C1 segment of cervical spinal cord (tissue), 14 donors: Measurements from ENCODE around the gene FAM117A.
"Not testable (repeated sequence)": the region's sequence is repeated elsewhere in the genome, so short reads cannot be mapped to it uniquely, and the experiment has no call there.

Experiments
- DNase-seq, 14 donors: peaks; one replicate each; lab custom pipeline; 2025; lab: John Stamatoyannopoulos, UW

Gene FAM117A

DNA sequence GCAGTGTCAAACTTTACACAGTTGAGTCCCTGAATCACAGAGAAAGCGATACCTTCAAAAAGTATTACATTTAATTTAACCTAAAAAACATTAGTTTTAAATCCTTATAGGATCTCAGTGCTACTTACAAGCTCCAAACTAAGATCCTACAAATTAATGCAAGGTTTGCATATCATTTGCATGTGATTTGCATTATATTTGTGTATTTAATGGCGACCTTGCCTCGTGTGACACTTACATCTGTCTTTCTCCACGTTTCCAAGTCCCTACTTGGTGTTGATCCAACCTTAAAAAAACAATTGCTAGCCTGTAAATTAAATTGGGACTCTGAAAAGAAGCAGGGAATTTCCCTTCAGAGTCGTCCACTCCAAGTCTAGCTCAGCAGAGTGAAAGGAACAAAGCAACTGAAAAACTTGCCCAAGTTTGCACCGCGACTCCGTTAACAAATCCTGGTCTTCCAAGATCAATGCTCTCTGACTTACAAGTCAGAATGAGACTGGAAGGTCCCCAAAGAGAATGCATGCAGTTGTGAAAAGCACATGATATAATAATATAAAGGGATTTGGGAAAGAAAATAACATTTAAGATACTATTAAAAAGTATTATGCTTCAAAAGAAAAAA lies 739 bp upstream of the FAM117A start:
- no peak for DNase-seq

DNA sequence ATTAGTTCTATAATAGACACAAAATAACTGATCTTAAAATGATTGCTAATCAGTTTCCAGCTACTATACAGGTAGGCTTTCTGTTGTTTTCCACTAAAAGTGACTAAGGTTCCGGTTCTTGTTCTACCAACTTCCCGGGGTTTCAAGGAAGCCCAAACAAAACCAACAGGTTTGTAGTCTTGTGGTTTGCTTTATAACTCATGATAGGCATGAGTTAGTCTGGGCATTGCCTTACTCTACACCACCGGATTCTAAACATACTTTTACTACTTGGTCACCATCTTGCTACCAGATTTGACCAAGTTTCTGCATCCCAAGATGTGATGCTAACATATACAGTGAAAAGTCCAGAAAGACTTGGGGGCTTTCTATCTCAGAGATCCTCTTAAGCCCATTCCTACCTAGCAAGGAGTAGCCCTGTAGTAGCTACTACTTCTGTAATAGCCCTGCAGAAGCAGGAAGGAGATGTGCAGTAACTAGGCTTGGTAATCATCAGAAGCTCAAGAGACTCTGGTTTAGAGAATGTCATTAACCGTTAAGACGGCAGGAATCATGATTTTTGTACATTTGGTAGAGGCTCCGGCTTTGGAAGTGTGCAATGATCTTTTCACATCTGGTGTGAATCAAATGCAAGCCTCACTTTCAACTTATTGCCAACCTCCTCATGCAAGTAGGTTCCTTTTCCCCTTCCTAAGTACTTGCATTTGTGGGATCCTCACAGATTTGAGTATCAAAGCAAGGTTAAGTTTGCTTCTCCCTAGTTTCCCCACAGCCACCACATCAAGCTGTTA lies 1.6 kb downstream of the FAM117A start:
- DNase-seq: no peak

DNA sequence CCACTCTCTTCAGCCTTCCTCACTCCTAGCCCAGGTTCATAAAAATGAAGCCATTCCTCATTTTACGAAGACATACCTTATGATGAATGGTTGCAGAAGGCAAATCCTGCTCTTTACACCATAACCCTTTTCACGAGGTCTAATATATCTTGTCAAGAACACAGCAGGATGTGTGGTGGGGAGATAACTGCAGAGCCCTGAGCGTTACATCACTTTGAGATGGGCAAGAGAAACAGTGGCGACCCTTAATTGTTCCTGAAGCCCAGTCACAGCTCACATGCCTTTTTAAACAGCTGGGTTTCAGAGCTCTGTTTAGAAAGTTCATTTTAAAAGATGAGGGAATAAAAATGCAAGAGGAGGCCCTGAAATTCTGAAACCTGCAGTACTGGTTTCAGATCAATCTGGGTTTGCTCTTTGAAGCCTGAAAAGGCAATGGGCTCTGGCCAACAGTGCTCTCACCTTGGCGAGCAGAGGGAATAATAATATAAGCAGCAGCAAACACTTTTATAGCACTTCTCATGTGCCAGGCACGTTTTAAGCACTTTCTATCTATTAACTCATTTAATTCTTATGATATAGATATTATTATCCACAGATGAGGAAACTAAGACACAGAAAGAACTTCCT lies 2.9 kb downstream of the FAM117A start:
- DNase-seq: no peak

DNA sequence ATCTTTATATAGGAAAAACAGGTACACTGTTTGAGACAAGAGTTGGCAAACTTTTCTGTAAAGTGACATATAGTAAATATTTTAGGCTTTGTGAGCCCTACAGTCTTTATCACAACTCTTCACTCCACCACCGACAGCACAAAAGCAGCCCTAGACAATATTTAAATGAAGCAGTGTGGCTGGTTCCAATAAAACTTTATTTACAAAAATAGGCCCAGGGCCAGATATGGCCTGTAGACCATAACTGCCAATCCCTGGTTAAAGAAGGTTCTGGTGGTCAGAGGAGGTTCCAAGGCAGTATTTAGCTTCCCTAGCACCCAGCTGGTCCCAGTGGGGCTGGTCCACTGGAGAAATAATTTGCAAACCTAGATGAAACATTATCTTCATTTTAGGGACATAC lies 3.6 kb downstream of the FAM117A start:
- no peak for DNase-seq

DNA sequence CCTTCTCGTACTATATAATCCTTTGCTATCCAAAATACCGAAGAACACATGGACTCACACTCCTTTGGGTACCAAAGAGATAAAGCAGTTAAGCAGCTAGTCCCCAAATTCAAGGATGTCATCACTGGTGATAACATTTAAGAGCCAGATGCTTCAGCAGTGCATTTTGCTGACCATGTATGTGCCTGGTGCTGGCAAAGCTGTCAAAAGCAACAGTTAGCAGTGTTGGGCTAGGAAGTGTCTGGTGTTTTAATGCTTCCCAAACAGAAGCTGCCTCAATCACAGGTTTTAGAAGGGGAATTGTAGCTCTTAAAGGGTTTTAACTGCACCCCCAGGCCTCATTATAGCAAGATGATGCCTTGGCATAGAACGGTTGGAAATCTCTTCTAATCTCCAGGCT lies 4.7 kb downstream of the FAM117A start:
- no peak for DNase-seq

DNA sequence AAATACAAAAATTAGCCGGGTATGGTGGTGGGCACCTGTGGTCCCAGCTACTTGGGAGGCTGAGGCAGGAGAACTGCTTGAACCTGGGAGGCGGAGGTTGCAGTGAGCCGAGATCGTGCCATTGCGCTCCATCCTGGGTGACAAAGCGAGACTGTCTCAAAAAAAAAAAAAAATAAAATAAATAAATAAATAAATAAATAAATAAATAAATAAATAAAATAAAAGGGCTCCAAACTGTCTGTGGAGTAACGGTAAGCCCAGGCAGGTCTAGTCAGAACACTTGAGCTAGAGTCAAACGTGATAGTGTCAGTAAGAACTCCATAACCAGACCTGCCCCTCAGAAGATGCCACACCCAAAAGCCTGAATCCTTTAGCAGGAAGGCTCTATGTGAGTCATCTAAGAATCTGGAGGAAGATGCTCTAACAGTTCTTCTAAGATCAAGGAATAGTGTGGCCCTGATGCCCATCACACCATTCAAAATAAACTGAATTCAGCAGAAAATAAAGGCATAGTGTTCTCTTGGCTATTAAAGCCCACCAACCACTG lies 5.4 kb downstream of the FAM117A start:
- not testable (repeated sequence) for DNase-seq

DNA sequence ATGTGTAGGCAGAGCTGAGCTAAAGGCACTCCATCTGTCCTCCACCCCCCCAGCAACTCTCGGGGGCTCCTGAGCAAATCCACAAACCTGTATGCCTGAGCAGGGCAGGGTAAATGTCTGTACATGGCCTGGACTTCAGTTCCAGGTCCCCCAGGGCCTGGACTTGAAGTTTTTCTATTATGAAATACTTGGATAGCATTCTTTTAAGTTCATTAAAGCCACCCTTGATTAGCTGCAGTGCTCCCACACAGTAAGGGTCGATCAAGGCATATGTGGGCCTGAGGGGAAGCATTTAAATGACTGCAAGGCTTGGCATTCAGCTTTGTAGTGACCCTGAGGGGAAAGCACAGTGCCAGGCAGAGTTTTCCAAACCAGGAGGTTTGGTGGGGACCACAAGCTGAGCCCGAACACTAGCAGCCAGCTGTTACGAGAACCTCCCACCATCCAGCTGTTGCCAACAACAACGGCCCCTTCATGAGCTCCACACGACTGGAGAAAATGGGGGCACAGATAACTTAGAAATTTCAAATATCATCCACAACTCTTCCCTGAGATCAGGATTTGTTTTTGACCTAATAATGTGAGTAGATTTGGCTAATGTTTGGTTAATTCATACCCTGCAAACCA lies 6.7 kb downstream of the FAM117A start:
- DNase-seq: no peak

DNA sequence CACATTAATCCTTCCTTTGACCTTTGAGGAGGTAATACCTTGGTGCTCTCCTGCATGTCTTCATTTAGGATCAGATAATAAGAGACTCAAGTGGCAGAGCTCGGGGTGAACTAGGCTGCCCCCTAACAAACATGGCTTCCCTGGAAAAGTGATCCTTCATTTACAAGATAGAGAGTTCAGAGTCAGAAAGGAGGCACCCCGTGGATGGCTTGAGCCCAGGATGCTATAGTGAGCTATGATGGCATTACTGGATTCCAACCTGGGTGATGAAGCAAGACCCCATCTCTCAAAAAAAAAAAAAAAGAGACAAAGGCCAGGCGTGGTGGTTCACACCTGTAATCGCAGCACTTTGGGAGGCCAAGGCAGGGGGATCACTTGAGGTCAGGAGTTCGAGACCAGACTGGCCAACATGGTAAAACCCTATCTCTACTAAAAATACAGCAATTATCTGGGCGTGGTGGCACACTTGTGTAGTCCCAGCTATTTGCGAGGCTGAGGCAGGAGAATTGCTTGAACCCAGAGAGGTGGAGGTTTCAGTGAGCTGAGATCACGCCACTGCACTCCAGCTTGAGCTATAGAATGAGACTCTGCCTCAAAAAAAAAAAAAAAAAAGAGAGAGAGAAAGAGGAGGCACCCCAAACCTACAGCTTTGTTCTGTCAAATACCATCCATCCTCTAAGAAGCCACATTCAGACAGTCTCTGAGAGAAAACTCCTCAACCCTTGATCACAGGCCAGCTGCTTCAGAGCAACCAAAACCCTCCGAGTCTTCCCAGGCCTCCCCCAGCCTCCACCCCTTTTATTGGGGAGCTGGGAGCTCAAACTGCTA lies 7.4 kb downstream of the FAM117A start:
- no peak for DNase-seq

DNA sequence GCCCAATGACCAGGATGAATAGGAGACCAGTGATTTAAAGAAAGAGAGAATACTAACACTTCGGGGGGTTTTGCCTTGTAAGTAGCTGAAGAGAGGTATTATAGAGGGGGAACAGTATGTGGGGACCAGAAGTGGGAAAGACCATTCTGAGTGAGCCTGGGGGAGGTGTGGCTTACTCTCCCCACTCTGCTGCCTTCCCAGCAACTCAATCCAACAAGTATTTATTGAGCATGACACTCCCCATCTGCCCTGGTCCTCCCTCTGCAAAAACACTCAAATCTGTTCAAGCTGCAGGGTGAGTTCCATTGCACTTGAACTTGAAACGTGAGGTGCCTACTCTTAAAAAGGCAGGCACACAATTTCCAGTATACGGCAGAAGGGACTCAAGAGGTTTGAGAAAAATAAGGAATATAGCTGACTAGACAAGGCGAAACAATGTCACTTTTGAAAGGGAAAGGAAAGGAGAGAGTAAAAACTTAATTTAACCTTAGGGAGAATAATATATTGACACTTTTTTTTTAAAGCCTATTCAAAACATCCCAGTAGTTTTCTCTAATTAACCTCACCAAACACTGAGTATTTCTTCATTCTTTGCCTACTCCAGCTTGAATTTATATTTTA lies 8.2 kb downstream of the FAM117A start:
- DNase-seq: peak in 1 of 14 donors; percentile 38

DNA sequence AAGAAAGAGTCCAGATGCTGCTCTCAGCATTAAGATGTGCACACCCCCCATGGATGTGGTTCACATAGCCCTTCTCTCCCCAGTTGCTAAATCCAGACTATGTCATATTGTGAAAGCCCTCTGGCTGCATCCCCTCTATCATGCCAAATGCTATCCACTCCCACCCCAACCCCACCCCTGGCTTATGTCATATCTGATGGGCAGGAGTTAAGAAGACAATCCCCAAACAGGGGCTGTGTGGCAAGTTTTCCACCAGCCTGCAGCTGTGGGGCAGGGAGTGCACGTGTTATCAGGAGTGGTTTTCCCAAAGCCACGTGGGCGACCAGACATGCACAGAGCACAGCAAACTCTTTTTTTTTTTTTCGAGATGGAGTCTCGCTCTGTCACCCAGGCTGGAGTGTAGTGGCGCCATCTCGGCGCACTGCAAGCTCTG lies 10.0 kb downstream of the FAM117A start:
- no peak for DNase-seq

DNA sequence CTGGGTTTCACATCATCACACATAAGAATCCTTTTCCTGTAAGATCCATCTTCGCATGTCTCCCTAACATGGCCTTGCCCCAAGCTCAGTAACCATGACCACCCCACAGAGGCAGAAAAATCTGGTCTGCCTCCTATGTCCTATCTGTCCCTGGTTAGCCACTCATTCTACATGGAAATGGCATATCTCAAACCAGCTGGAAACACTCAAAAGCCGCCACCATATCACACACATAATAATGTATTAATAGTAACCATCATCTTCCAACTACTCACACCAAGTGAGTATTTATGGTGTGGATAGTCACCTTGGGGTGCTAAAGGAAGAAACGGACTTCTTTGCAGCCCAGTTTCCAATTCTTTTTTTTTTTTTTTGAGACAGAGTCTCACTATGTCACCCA lies 11.4 kb downstream of the FAM117A start:
- no peak for DNase-seq

DNA sequence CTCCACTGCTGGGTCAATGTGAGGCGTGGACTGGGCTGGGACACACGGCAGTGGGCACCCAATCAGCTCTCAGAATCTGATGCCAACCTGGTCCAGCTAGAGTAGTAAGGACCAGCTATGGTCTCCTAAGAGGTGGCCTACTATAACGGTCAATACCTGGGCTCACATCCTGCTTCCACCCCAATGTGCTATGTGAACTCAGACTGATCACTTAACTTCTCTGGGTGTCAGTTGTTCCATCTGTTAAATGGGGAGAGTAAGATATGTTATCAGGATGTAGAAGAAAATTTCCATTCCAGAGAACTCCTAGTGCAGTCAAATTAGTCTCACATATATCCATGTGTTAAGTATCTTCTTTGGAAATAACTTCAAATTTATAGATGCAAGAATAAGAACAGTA lies 14.2 kb downstream of the FAM117A start:
- no peak for DNase-seq

DNA sequence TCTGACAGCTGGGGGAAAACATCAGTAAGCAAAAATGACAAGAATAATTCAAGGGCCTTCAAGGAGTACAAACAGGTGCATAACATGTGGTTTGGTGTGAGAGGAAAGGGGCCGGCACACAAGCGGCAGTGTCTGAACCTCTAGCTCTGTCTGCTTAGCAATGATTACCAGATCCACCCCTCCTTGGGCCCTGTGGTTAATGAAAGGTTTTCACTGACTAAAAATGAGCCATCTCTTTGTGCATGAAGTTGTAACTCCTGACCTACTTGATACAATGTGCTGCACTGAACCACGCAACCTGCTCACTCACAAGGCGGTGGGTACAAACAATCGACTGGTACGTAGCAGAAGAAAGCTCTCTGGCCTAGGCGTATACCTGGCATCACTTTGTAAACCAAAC lies 15.1 kb downstream of the FAM117A start:
- DNase-seq: no peak

DNA sequence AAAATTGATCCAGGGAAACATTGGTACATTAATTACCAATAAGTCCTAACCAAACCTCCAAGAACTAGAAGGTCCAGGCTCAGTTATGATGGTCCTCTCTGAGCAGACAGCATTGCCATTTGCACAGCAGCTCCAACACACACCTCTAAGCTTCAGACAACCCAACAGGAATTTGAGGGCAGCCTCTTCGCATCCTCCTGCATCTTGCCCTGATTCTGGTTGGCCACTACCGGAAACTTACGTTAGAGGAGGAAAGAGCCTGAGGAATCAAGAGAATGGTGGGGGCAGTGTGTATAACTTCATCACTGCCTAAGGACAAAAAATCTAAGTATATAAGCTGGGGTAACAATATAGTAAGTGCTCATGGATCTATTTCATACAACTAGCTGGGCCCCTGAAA lies 15.7 kb downstream of the FAM117A start:
- no peak for DNase-seq

DNA sequence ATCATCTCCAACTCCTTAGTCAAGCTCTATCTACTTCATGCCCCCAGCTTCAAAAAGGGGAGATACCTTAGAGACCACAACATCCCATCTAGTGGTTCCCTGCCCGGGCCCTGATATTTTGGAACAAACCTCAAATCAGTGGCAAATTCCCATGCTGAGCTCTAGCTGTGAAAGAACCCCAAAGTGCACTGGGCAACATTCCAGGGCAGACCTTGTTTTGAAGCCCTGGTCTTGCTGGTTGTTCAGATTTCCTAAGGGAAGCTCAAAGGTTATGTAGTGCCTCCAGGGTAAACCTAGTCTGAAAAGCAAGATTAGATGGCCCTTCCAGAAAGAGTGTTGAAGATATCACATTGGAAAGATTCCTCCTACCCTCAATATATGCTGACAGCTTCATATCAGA lies 16.3 kb downstream of the FAM117A start:
- DNase-seq: no peak

DNA sequence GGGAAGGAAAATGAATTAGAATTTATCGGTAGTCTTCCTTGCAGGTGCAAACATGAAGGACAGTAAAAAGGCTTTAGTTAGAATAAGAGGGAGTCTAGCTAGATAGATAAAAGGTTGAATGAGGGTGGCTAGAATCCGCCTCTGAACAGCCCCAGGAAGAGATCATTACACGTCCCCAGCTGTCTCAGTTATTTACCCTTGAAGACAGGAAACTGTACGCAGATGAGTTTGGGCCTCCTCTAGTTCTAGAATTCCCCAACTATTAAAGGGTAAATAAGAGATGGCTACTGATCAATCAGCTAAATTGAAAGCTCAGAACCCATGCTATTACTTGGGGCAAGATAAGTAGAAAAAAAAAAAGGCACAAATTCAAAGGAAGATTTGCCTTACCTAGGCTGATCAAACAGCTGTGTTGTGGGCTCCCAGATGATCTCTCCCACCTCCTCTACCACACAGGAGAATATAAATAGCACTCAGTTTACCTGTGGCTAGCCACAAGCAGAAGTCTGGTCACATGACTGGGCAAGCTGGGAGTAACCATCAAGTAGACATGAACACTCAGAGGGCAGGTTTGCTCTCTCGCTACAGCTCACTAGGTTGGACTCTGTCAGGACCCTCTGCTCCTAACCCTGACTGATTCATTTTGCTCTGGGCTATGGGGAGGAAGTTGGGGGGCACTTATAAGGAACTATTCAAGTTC lies 17.0 kb downstream of the FAM117A start:
- DNase-seq: no peak

DNA sequence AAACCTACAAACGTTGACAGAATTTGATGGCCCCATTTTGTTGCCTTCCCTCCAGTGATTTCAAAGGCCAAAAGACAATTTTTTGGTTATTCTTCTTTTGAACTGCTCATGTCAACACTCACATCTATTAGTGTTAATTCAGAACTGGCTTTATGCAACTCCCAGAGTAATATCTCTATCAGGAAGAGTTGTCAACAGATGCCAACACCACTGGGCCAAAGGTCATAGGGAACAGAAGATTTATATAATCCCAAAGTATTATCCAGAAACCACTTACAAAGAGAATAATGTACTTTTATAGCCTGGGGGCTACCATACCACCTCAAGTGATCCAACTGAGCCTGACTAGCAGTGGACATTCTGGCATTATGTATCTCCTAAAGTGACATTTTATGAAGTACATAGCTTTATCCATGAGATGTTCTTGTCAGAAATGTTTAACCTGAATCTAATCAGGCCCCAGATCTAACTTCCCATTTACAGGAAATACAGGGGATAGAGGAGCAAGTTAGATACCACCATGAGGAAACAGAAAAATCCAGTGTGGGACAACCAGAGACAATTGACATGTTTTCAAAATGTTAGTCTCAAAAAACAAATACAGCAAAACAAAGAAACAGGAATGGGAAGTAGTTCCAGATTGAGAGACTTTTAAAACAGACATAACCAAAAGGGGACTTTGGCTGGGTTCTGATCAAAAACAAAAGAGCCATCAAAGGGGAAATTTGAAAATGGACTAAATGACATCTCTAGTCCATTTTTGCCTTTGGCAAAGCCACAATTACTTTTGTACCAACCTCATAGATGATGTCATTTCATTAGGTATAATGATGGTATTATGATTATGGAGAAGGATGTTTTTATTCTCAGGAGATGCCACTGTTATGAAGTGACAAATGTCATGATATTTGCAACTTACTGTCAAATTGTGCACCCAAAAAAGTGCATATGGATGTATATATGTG lies 18.5 kb downstream of the FAM117A start:
- no peak for DNase-seq

DNA sequence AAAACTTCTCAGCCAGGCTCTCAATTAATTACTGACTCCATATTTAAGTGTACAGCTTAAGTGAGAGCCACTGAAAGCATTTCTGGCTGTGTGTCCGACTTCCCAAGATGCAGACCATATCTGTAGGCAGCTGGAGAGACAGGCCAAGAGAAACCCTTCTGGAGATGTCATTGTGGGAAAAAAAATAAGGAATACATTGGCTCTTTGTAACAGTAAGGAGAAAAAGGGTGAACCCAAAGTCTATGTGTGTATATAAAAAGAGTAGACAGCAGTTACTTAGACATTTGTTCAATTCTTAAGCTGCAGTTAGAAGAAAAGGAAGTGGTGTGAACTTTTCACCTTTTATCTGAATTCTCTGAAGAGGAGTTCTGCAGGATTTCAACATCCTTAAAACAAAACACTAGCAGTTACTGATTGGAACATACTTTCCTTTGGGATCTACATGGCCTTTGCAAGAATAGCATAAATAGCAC lies 21.7 kb downstream of the FAM117A start:
- no peak for DNase-seq

DNA sequence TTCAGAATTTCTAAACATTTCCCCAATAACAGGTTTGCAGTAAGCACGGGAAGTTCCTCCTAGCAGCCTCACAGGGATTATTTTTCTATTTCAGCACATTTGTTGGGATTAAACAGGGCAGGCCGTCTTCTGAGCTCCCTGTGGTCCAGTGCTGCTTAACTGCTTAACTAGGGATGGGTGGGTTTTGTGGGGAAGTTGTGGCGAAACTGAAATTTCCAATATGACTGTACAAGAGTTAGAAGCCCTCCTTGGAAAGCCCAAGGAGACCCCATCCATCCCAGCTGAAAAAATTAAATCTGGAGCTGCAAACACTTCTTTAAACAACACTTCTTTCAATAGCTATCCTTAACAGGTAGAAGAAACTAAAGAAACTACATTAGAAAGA lies 22.2 kb downstream of the FAM117A start:
- DNase-seq: peak in 1 of 14 donors; percentile 58
